ENCODE data around the gene KLK14.

GRCh38 chr19:51082611-51083010 is at the start of gene KLK14:
- TF ChIP-seq, protein P1, sequence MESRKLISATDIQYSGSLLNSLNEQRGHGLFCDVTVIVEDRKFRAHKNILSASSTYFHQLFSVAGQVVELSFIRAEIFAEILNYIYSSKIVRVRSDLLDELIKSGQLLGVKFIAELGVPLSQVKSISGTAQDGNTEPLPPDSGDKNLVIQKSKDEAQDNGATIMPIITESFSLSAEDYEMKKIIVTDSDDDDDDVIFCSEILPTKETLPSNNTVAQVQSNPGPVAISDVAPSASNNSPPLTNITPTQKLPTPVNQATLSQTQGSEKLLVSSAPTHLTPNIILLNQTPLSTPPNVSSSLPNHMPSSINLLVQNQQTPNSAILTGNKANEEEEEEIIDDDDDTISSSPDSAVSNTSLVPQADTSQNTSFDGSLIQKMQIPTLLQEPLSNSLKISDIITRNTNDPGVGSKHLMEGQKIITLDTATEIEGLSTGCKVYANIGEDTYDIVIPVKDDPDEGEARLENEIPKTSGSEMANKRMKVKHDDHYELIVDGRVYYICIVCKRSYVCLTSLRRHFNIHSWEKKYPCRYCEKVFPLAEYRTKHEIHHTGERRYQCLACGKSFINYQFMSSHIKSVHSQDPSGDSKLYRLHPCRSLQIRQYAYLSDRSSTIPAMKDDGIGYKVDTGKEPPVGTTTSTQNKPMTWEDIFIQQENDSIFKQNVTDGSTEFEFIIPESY (IDR thresholded peaks at IDR 0.05), result no peak
- no peak for TF ChIP-seq MTA3 (IDR thresholded peaks at IDR 0.05; ENCODE audit: borderline replicate concordance, low read length)
